HEK293 (cell line): ENCODE measurements around the gene SOX12.

Experiments
- CTCF ChIA-PET: fragments of 350-600 bp; formaldehyde crosslinking; extraction: SDS; loops from one replicate; lab custom pipeline; 2021; ENCODE audit warnings: antibody characterized with exemption; lab: Yijun Ruan, JAX
- POLR2A ChIA-PET: fragments of 300-600 bp; formaldehyde crosslinking; extraction: SDS; loops from one replicate; lab custom pipeline; 2020; ENCODE audit warnings: antibody characterized with exemption, inconsistent platforms; lab: Yijun Ruan, JAX
- H3K27ac ChIP-seq: fragments of 200-500 bp; sonication (Bioruptor generic); 2 replicates; pipeline ENCODE4 v1.5.1; 2014; ENCODE audit warnings: low read depth, low read length, control low read depth, inconsistent platforms; ENCODE audit errors: extremely low read depth
- H3K36me3 ChIP-seq, 2 experiments: fragments of 200-500 bp in 1 of 2; sonication (Bioruptor generic) in 1 of 2; 1 replicate in 1 of 2; 2 replicates in 1 of 2; pipeline ENCODE4 v1.5.1; 2014 to 2017; ENCODE audit warnings: inconsistent platforms in 2 of 2, low read length in 2 of 2; ENCODE audit not compliant: control insufficient read depth in 2 of 2, insufficient read depth in 1 of 2
- H3K4me1 ChIP-seq: fragments of 200-500 bp; sonication (Bioruptor generic); 2 replicates; pipeline ENCODE4 v1.5.1; 2014; ENCODE audit warnings: mild to moderate bottlenecking, low read length, inconsistent platforms; ENCODE audit not compliant: control insufficient read depth, insufficient read depth
- H3K4me3 ChIP-seq: 2 replicates; pipeline ENCODE4 v1.5.1; 2011; ENCODE audit warnings: low read depth, mild to moderate bottlenecking, control low read depth, low read length, moderate library complexity
- H3K9me3 ChIP-seq: fragments of 200-500 bp; sonication (Bioruptor generic); 2 replicates; pipeline ENCODE4 v1.5.1; 2014; ENCODE audit warnings: low read depth, low read length, inconsistent platforms; ENCODE audit not compliant: control insufficient read depth, insufficient read depth
- HIC1 ChIP-seq: fragments of 450-650 bp; formaldehyde crosslinking; IDR thresholded peaks from 2 replicates; pipeline ENCODE4 v1.5.1; 2016; ENCODE audit warnings: missing biosample characterization, missing genetic modification characterization
- KLF1 ChIP-seq: fragments of 450-650 bp; formaldehyde crosslinking; IDR thresholded peaks from 2 replicates; pipeline ENCODE4 v1.5.1; 2016; ENCODE audit warnings: missing biosample characterization, missing genetic modification characterization
- OSR2 ChIP-seq: fragments of 450-650 bp; formaldehyde crosslinking; IDR thresholded peaks from 2 replicates; pipeline ENCODE4 v1.5.1; 2016; ENCODE audit warnings: missing biosample characterization, missing genetic modification characterization
- PATZ1 ChIP-seq: fragments of 450-650 bp; formaldehyde crosslinking; IDR thresholded peaks from 2 replicates; pipeline ENCODE4 v1.5.1; 2016; ENCODE audit warnings: missing biosample characterization, missing genetic modification characterization
- PRDM10 ChIP-seq: fragments of 450-650 bp; formaldehyde crosslinking; IDR thresholded peaks from 2 replicates; pipeline ENCODE4 v1.5.1; 2016; ENCODE audit warnings: missing biosample characterization, missing genetic modification characterization
- REPIN1 ChIP-seq: fragments of 450-650 bp; formaldehyde crosslinking; IDR thresholded peaks from 2 replicates; pipeline ENCODE4 v1.5.1; 2017; ENCODE audit warnings: missing biosample characterization, missing genetic modification characterization, low read depth
- SCRT2 ChIP-seq: fragments of 450-650 bp; formaldehyde crosslinking; IDR thresholded peaks from 2 replicates; pipeline ENCODE4 v1.5.1; 2016; ENCODE audit warnings: missing biosample characterization, missing genetic modification characterization
- SP7 ChIP-seq: fragments of 450-650 bp; formaldehyde crosslinking; IDR thresholded peaks from 2 replicates; pipeline ENCODE4 v1.5.1; 2016; ENCODE audit warnings: missing biosample characterization, missing genetic modification characterization
- YY2 ChIP-seq: fragments of 450-650 bp; formaldehyde crosslinking; IDR thresholded peaks from 2 replicates; pipeline ENCODE4 v1.5.1; 2016; ENCODE audit warnings: missing biosample characterization, missing genetic modification characterization
- ZBTB17 ChIP-seq: fragments of 450-650 bp; formaldehyde crosslinking; IDR thresholded peaks from 2 replicates; pipeline ENCODE4 v1.5.1; 2016; ENCODE audit warnings: missing biosample characterization, missing genetic modification characterization
- ZBTB44 ChIP-seq: fragments of 450-650 bp; IDR thresholded peaks from 2 replicates; pipeline ENCODE4 v1.5.1; 2018; ENCODE audit warnings: missing biosample characterization, mild to moderate bottlenecking, missing genetic modification characterization
- ZBTB7A ChIP-seq: fragments of 450-650 bp; formaldehyde crosslinking; IDR thresholded peaks from 2 replicates; pipeline ENCODE4 v1.5.1; 2016; ENCODE audit warnings: low read depth, missing biosample characterization, missing genetic modification characterization
- ZFP69B ChIP-seq: fragments of 450-650 bp; formaldehyde crosslinking; IDR thresholded peaks from 2 replicates; pipeline ENCODE4 v1.5.1; 2016; ENCODE audit warnings: missing biosample characterization, missing genetic modification characterization
- ZNF16 ChIP-seq: fragments of 450-650 bp; formaldehyde crosslinking; IDR thresholded peaks from 2 replicates; pipeline ENCODE4 v1.5.1; 2016; ENCODE audit warnings: low read depth, missing biosample characterization, missing genetic modification characterization
- ZNF202 ChIP-seq: fragments of 450-650 bp; formaldehyde crosslinking; IDR thresholded peaks from 2 replicates; pipeline ENCODE4 v1.5.1; 2016; ENCODE audit warnings: missing biosample characterization, missing genetic modification characterization, borderline replicate concordance
- ZNF416 ChIP-seq: fragments of 450-650 bp; formaldehyde crosslinking; IDR thresholded peaks from 2 replicates; pipeline ENCODE4 v1.5.1; 2016; ENCODE audit warnings: missing biosample characterization, missing genetic modification characterization
- ZNF514 ChIP-seq: fragments of 450-650 bp; formaldehyde crosslinking; IDR thresholded peaks from 2 replicates; pipeline ENCODE4 v1.5.1; 2016; ENCODE audit warnings: missing biosample characterization, missing genetic modification characterization
- ZNF558 ChIP-seq: fragments of 450-650 bp; formaldehyde crosslinking; IDR thresholded peaks from 2 replicates; pipeline ENCODE4 v1.5.1; 2016; ENCODE audit warnings: missing biosample characterization, missing genetic modification characterization
- ZNF664 ChIP-seq: fragments of 450-650 bp; formaldehyde crosslinking; IDR thresholded peaks from 2 replicates; pipeline ENCODE4 v1.5.1; 2016; ENCODE audit warnings: missing biosample characterization, missing genetic modification characterization
- ZNF692 ChIP-seq: fragments of 450-650 bp; formaldehyde crosslinking; IDR thresholded peaks from 2 replicates; pipeline ENCODE4 v1.5.1; 2016; ENCODE audit warnings: missing biosample characterization, missing genetic modification characterization
- ZNF776 ChIP-seq: fragments of 450-650 bp; formaldehyde crosslinking; IDR thresholded peaks from 2 replicates; pipeline ENCODE4 v1.5.0; 2017; ENCODE audit warnings: missing biosample characterization, missing genetic modification characterization, borderline replicate concordance

The SOX12 gene

GRCh38 chr20:361561-361960 lies 36.2 kb downstream of the SOX12 start:
- no peak overlapping the region for H3K27ac ChIP-seq
- POLR2A ChIA-PET, result interaction anchor here (1.6 to 3.1 kb wide), 5 partner anchors 9 to 46 kb away, joined by 5 to 23 read pairs (median 14); partner anchors contain the start of genes NRSN2, RBCK1 and TRIB3
- TF ChIP-seq ZNF664 (peak; percentile 82; the same call in 1 of the 2 replicates), ZFP69B (tag by site-specific recombination) (peak; percentile 58), REPIN1 (no peak), ZBTB44 (peak; percentile 54), ZNF692 (tag by site-specific recombination) (peak; percentile 72; the same call in 1 of the 2 replicates), PATZ1 (tag by site-specific recombination) (no peak), OSR2 (tag by site-specific recombination) (peak; percentile 78), KLF1 (tag by site-specific recombination) (peak; percentile 72), ZNF558 (tag by site-specific recombination) (no peak)
- CTCF ChIA-PET, result interaction anchor here (0.8 to 4.8 kb wide), 8 partner anchors 8 to 288 kb away, joined by 3 to 48 read pairs (median 6); partner anchors contain the start of gene TBC1D20
- no peaks in the 10 kb centered on the region; a peak in 1 of 3 replicates for H3K36me3 ChIP-seq
- no peak overlapping the region for H3K4me3 ChIP-seq
- no peaks in the 10 kb centered on the region for H3K9me3 ChIP-seq
- H3K4me1 ChIP-seq, result no peaks in the 10 kb centered on the region; the same call in 1 of the 2 replicates

- H3K27ac ChIP-seq, result peak overlapping the region; percentile 16; the same call in 1 of the 2 replicates
- TF ChIP-seq ZBTB17 (tag by site-specific recombination) (peak; percentile 94), ZBTB7A (tag by site-specific recombination) (no peak), SP7 (tag by site-specific recombination) (peak; percentile 32; the same call in 1 of the 2 replicates), SCRT2 (tag by site-specific recombination) (no peak), ZNF514 (tag by site-specific recombination) (no peak), ZNF16 (tag by site-specific recombination) (no peak), ZNF664 (no peak), HIC1 (tag by site-specific recombination) (no peak), ZNF776 (tag by site-specific recombination) (no peak), ZNF416 (tag by site-specific recombination) (no peak), YY2 (tag by site-specific recombination) (0 out of 2 replicates have a peak, but pooled peaks have one; percentile 15), ZNF202 (no peak), PRDM10 (tag by site-specific recombination) (peak; percentile 84)
Measured at GRCh38 chr20:362271-363254, 37.2 kb downstream of the SOX12 start.

More at GRCh38 chr20:362271-363254, 37.2 kb downstream of the SOX12 start:
- ChIA-PET POLR2A (interaction anchor here (0.6 to 3.1 kb wide), 12 partner anchors 8 to 181 kb away, joined by 3 to 23 read pairs (median 5); partner anchors contain the start of genes CSNK2A1, NRSN2, RBCK1 and TRIB3), CTCF (interaction anchor here (0.5 to 4.8 kb wide), 27 partner anchors 9 to 1742 kb away, joined by 3 to 48 read pairs (median 4); partner anchors contain the start of genes TBC1D20 and TRIB3)
- H3K36me3 ChIP-seq, result no peaks in the 10 kb centered on the region; a peak in 1 of 3 replicates
- H3K9me3 ChIP-seq, result no peaks in the 10 kb centered on the region
- no peak overlapping the region for H3K4me3 ChIP-seq
- no peaks in the 10 kb centered on the region; the same call in 1 of the 2 replicates for H3K4me1 ChIP-seq
